IMR-90 (cell line): ENCODE measurements around the gene GYG2. TPM values are rescaled to one million over a fixed set of nuclear protein-coding genes. Genes with fewer than 3 reads are reported as not detected.

Source experiments
- ATAC-seq: fragments of 200-7000 bp; cut with Tn5 transposase; 2 replicates; pipeline ENCODE4 v1.9.1; 2020; ENCODE audit warnings: low read depth, mild to moderate bottlenecking, moderate library complexity
- BruUV-seq: library from RNA; stranded (reverse); fragments of 400-500 nt; replicated peaks from 2 replicates; lab custom pipeline; 2021; lab: Mats Ljungman, UMichigan
- CTCF ChIA-PET: fragments of 300-600 bp; formaldehyde crosslinking; extraction: SDS; loops from one replicate; lab custom pipeline; 2021; ENCODE audit warnings: antibody characterized with exemption; lab: Yijun Ruan, JAX
- POLR2A ChIA-PET: fragments of 300-600 bp; sonication (Branson Sonifier 250); formaldehyde crosslinking; loops from one replicate; lab custom pipeline; 2022; ENCODE audit warnings: antibody characterized with exemption; ENCODE audit not compliant: unreplicated experiment; lab: Charles Lee
- DNase-seq: peaks from one replicate; pipeline ENCODE4 v3.0.0; 2013
- H2AFZ ChIP-seq: replicated peaks from 2 replicates; pipeline ENCODE3; 2013; ENCODE audit warnings: low read length, mild to moderate bottlenecking; ENCODE audit not compliant: poor library complexity
- H2AK5ac ChIP-seq: 2 replicates; pipeline ENCODE4 v1.6.1; 2013; ENCODE audit warnings: low read depth, low read length, inconsistent platforms
- H2AK9ac ChIP-seq: replicated peaks from 2 replicates; pipeline ENCODE3; 2013; ENCODE audit warnings: mild to moderate bottlenecking, low read depth, low read length, moderate library complexity; ENCODE audit not compliant: poor library complexity
- H2BK120ac ChIP-seq: 2 replicates; pipeline ENCODE4 v1.6.1; 2013; ENCODE audit warnings: low read depth, low read length, inconsistent platforms
- H2BK15ac ChIP-seq: 3 replicates; pipeline ENCODE4 v1.6.1; 2013; ENCODE audit warnings: low read depth, low read length, inconsistent platforms
- H2BK20ac ChIP-seq: 2 replicates; pipeline ENCODE4 v1.6.1; 2013; ENCODE audit warnings: low read depth, mild to moderate bottlenecking, inconsistent platforms, low read length, moderate library complexity
- H2BK5ac ChIP-seq: 2 replicates; pipeline ENCODE4 v1.6.1; 2013; ENCODE audit warnings: mild to moderate bottlenecking, low read depth, low read length, inconsistent platforms; ENCODE audit not compliant: poor library complexity, severe bottlenecking
- H3K14ac ChIP-seq: replicated peaks from 2 replicates; pipeline ENCODE4 v1.6.1; 2013; ENCODE audit warnings: low read depth, low read length, inconsistent platforms
- H3K18ac ChIP-seq: 2 replicates; pipeline ENCODE4 v1.6.1; 2013; ENCODE audit warnings: low read depth, low read length, control low read depth
- H3K23ac ChIP-seq: 2 replicates; pipeline ENCODE4 v1.6.1; 2013; ENCODE audit warnings: low read depth, low read length, inconsistent platforms
- H3K27ac ChIP-seq: 2 replicates; pipeline ENCODE4 v1.5.1; 2013; ENCODE audit warnings: mild to moderate bottlenecking, control low read depth, low read length; ENCODE audit not compliant: insufficient read depth
- H3K27me3 ChIP-seq: 2 replicates; pipeline ENCODE4 v1.6.1; 2013; ENCODE audit warnings: low read length; ENCODE audit not compliant: control insufficient read depth, insufficient read depth
- H3K36me3 ChIP-seq: 2 replicates; pipeline ENCODE4 v1.6.1; 2013; ENCODE audit warnings: low read length, mixed read lengths; ENCODE audit not compliant: control insufficient read depth, insufficient read depth
- H3K4ac ChIP-seq: 2 replicates; pipeline ENCODE4 v1.6.1; 2013; ENCODE audit warnings: low read depth, low read length, inconsistent platforms
- H3K4me1 ChIP-seq: 2 replicates; pipeline ENCODE4 v1.6.1; 2013; ENCODE audit warnings: low read length, mixed read lengths; ENCODE audit not compliant: control insufficient read depth, insufficient read depth
- H3K4me2 ChIP-seq: 2 replicates; pipeline ENCODE4 v1.6.1; 2013; ENCODE audit warnings: low read depth, mild to moderate bottlenecking, control low read depth, low read length, moderate library complexity
- H3K4me3 ChIP-seq: 2 replicates; pipeline ENCODE4 v1.5.1; 2013; ENCODE audit warnings: low read depth, mild to moderate bottlenecking, control low read depth, low read length, moderate library complexity; ENCODE audit not compliant: insufficient read depth
- H3K56ac ChIP-seq: 2 replicates; pipeline ENCODE4 v1.6.1; 2013; ENCODE audit warnings: low read length, inconsistent platforms; ENCODE audit not compliant: insufficient read depth; ENCODE audit errors: extremely low read depth
- H3K79me1 ChIP-seq, 2 experiments: 2 replicates each; pipeline ENCODE4 v1.6.1; 2013; ENCODE audit warnings: low read length in 2 of 2, inconsistent platforms in 1 of 2, low read depth in 1 of 2
- H3K9ac ChIP-seq: 2 replicates; pipeline ENCODE4 v1.6.1; 2013; ENCODE audit warnings: low read depth, low read length, control low read depth
- H3K9me1 ChIP-seq: 2 replicates; pipeline ENCODE4 v1.6.1; 2013; ENCODE audit warnings: low read length, inconsistent platforms; ENCODE audit not compliant: insufficient read depth
- H3K9me3 ChIP-seq: 2 replicates; pipeline ENCODE4 v1.6.1; 2013; ENCODE audit warnings: low read length; ENCODE audit not compliant: control insufficient read depth, insufficient read depth
- H4K20me1 ChIP-seq: 2 replicates; pipeline ENCODE4 v1.6.1; 2013; ENCODE audit warnings: low read length, inconsistent platforms; ENCODE audit not compliant: insufficient read depth
- H4K5ac ChIP-seq: 2 replicates; pipeline ENCODE4 v1.6.1; 2013; ENCODE audit warnings: mild to moderate bottlenecking, low read depth, low read length, control low read depth
- H4K8ac ChIP-seq, 2 experiments: 2 replicates each; pipeline ENCODE4 v1.6.1; 2013; ENCODE audit warnings: low read depth in 2 of 2, low read length in 2 of 2, control low read depth in 1 of 2, inconsistent platforms in 1 of 2
- H4K91ac ChIP-seq: 2 replicates; pipeline ENCODE4 v1.6.1; 2013; ENCODE audit warnings: low read depth, low read length, inconsistent platforms; ENCODE audit not compliant: insufficient read depth
- BHLHE40 ChIP-seq: fragments of 150-350 bp; IDR thresholded peaks from 2 replicates; pipeline ENCODE4 v1.6.1; 2016; ENCODE audit warnings: mild to moderate bottlenecking, low read depth, low read length
- FOS ChIP-seq: fragments of 150-350 bp; IDR thresholded peaks from 2 replicates; pipeline ENCODE4 v1.6.1; 2016; ENCODE audit warnings: low read depth, low read length
- MAZ ChIP-seq: IDR thresholded peaks from 2 replicates; pipeline ENCODE4 v1.6.1; 2012; ENCODE audit warnings: low read depth, mild to moderate bottlenecking, low read length, improper control_type of control experiment, moderate library complexity, borderline replicate concordance
- MXI1 ChIP-seq: IDR thresholded peaks from 2 replicates; pipeline ENCODE4 v1.6.1; 2012; ENCODE audit warnings: low read depth, mild to moderate bottlenecking, low read length, moderate library complexity, borderline replicate concordance
- RCOR1 ChIP-seq: IDR thresholded peaks from 2 replicates; pipeline ENCODE4 v1.6.1; 2012; ENCODE audit warnings: mild to moderate bottlenecking, low read length, improper control_type of control experiment; ENCODE audit not compliant: insufficient replicate concordance
- SMC3 ChIP-seq: fragments of 150-350 bp; IDR thresholded peaks from 2 replicates; pipeline ENCODE4 v1.6.1; 2016; ENCODE audit warnings: low read depth, mild to moderate bottlenecking, antibody characterized with exemption, low read length, moderate library complexity
- WGBS, 2 experiments: methylation state at CpG; one replicate each; pipeline versions ENCODE4 v1.1.5 to v1.1.7; 2013; ENCODE audit warnings: missing lambda C conversion rate in 2 of 2; ENCODE audit not compliant: insufficient read length in 1 of 2; ENCODE audit errors: extremely low coverage in 2 of 2; 5-methylcytosine and 5-hydroxymethylcytosine counted together
- dilution Hi-C: fragments of 300-500 bp; cut with HindIII; formaldehyde crosslinking; loops from one replicate; pipeline ENCODE4 v1.14.3; 2018; ENCODE audit warnings: low sequenced_read_pairs; ENCODE audit not compliant: unreplicated experiment
- in situ Hi-C: fragments of 300-500 bp; cut with MboI; formaldehyde crosslinking; loops from 3 replicates; pipeline ENCODE4 v1.14.3; 2019; ENCODE audit warnings: low sequenced_read_pairs, inconsistent platforms, mixed read lengths
- intact Hi-C: fragments of 100-400 bp; cut with micrococcal nuclease; formaldehyde crosslinking; loops from 2 replicates; pipeline ENCODE4 v1.10.0; 2022
- polyA plus RNA-seq, 3 experiments: library from polyadenylated mRNA; depleted of rRNA; stranded (reverse); fragments of >200 nt; gene quantifications; 2 replicates each; pipeline ENCODE4 v1.2.3, GENCODE V29; 2012; ENCODE audit warnings: low replicate concordance in 1 of 3
- total RNA-seq: library from RNA; depleted of rRNA; stranded (reverse); fragments of >200 nt; gene quantifications from 2 replicates; pipeline ENCODE4 v1.2.3, GENCODE V29; 2012

Gene GYG2
- total and polyA plus RNA-seq, 2 of the 4 experiments (the other 2 are of a cell fraction) = 9.6 to 13.1 TPM

- dilution Hi-C loops = no loop called here
- DNase-seq = no peak
- no peak overlapping the region for H3K4ac ChIP-seq
Observed at GRCh38 chrX:2789569-2789968, 39.2 kb upstream of the GYG2 start.

More at GRCh38 chrX:2789569-2789968, 39.2 kb upstream of the GYG2 start:
- Histone ChIP-seq H2BK20ac (no peak overlapping the region), H4K8ac (no peak overlapping the region), H3K23ac (no peak overlapping the region), H3K9me1 (no peaks in the 10 kb centered on the region), H3K9ac (no peak overlapping the region), H3K79me1 (no peaks in the 10 kb centered on the region), H3K4me1 (no peaks in the 10 kb centered on the region), H3K4me2 (no peak overlapping the region), H3K27ac (no peak overlapping the region), H2AFZ (no peak overlapping the region), H3K4me3 (no peak overlapping the region), H2AK5ac (no peak overlapping the region), H4K20me1 (no peaks in the 10 kb centered on the region), H2BK120ac (no peak overlapping the region), H4K5ac (no peak overlapping the region), H3K14ac (no peak overlapping the region), H2AK9ac (no peak overlapping the region), H3K36me3 (no peaks in the 10 kb centered on the region), H3K27me3 (peaks cover 10% of the 10 kb centered on the region), H3K56ac (no peak overlapping the region), H3K18ac (no peak overlapping the region), H2BK5ac (no peak overlapping the region), H3K9me3 (no peaks in the 10 kb centered on the region), H4K91ac (no peak overlapping the region), H2BK15ac (no peak overlapping the region)
- ChIA-PET CTCF (no interaction called here), POLR2A (no interaction called here)
- TF ChIP-seq FOS = no peak
- TF ChIP-seq MAZ = no peak
- no peak for TF ChIP-seq SMC3
- no peak for TF ChIP-seq MXI1
- no peak for TF ChIP-seq RCOR1
- no peak for TF ChIP-seq BHLHE40
- intact Hi-C loops (no loop called here), in situ Hi-C loops (no loop called here)
- ATAC-seq = no peak
- no CpG with 5 or more reads among the region's 3 CpGs for WGBS, 2 experiments
- no TSS peak for BruUV-seq
